Measurements from ENCODE around the gene TOM1.

The TOM1 gene

GRCh38 chr22:35306350-35306967 is 6.8 kb downstream of the TOM1 start:
- H3K4me3 ChIP-seq: no peak overlapping the region
- no peak for DNase-seq (ENCODE audit: low spot score)
- TF ChIP-seq, protein P1, sequence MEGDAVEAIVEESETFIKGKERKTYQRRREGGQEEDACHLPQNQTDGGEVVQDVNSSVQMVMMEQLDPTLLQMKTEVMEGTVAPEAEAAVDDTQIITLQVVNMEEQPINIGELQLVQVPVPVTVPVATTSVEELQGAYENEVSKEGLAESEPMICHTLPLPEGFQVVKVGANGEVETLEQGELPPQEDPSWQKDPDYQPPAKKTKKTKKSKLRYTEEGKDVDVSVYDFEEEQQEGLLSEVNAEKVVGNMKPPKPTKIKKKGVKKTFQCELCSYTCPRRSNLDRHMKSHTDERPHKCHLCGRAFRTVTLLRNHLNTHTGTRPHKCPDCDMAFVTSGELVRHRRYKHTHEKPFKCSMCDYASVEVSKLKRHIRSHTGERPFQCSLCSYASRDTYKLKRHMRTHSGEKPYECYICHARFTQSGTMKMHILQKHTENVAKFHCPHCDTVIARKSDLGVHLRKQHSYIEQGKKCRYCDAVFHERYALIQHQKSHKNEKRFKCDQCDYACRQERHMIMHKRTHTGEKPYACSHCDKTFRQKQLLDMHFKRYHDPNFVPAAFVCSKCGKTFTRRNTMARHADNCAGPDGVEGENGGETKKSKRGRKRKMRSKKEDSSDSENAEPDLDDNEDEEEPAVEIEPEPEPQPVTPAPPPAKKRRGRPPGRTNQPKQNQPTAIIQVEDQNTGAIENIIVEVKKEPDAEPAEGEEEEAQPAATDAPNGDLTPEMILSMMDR (IDR thresholded peaks at IDR 0.05): no peak
- H3K27ac ChIP-seq: no peak overlapping the region

DNA sequence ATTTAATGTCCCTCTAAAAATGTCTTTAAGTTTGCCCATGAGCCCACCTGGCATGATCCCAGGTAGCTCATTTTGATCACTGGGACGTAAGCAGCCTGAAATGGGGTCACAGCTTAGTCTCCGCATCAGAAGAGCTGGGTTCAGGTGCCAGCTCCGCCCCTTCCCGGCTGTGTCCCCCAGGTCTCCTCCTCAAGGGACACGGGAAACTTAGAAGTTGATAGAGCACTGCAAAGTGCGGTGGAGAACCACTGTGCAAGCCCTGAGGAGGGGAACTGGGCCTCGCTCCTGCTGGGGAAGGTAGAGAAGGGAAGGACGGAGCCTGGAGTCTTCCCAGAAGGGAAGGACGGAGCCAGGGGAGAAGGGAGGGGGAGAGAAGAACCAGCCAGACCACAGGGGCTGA is 7.7 kb downstream of the TOM1 start:
- DNase-seq (ENCODE audit: low spot score): no peak
- Histone ChIP-seq H3K4me3 (no peak overlapping the region), H3K27ac (no peak overlapping the region)
- TF ChIP-seq, protein P1 (IDR thresholded peaks at IDR 0.05): no peak

GRCh38 chr22:35307892-35308291 is 8.2 kb downstream of the TOM1 start:
- H3K27ac ChIP-seq: no peak overlapping the region
- TF ChIP-seq, protein P1 (IDR thresholded peaks at IDR 0.05): no peak
- no peak overlapping the region for H3K4me3 ChIP-seq
- no peak for DNase-seq (ENCODE audit: low spot score)

DNA sequence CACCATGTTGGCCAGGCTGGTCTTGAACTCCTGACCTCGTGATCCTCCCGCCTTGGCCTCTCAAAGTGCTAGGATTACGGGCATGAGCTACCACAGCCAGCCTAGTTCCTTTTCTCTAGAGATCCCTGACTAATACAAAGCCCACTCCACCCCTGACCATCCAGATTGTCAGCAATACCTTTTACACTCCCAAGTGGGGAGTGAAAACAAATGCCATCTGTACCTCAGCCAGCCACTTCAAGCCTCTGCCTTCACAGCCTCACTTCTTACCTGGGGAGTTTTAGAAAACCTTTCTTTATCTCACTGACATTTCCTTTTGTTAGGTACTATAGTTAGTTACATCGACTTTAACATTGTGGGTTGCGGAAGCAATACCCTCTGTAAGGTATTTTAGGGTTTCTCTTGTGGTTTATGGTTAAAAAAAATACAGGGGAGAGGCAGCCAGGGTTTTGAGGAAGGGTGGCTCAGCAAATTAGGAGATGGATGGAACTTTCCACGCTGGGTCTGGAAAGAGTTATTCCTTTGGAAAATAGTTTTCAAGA is 8.9 kb downstream of the TOM1 start:
- TF ChIP-seq, protein P1 (IDR thresholded peaks at IDR 0.05): no peak
- Histone ChIP-seq H3K27ac (no peak overlapping the region), H3K4me3 (no peak overlapping the region)
- no peak for DNase-seq (ENCODE audit: low spot score)

GRCh38 chr22:35310556-35311550 is 11.2 kb downstream of the TOM1 start:
- Histone ChIP-seq H3K4me3 (no peak overlapping the region), H3K27ac (no peak overlapping the region)
- TF ChIP-seq, protein P1 (IDR thresholded peaks at IDR 0.05): no peak
- DNase-seq (ENCODE audit: low spot score): peak; percentile 59

DNA sequence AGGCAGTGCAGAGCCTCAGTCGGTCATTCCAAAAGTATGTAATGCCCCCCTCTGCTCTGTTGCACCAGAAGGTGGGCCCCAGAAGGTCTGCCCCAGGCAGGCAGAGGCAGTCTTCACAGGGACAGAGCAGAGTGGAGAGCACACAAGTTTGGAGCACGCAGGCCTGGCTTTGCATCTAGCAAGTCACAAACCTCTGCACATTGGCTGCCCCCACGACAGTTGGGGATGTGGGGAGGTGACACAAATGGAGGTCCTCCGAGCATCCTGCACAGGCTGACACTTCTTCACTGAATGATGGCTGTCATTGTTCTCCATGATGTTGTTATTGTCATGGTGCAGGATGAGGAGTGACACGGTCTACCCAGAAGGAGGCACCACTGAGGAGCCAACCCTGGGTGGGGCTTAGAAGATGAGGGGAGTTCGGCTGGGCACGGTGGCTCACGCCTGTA is 11.9 kb downstream of the TOM1 start:
- TF ChIP-seq, protein P1 (IDR thresholded peaks at IDR 0.05): no peak
- no peak overlapping the region for H3K27ac ChIP-seq
- DNase-seq (ENCODE audit: low spot score): peak; percentile 53
- H3K4me3 ChIP-seq: no peak overlapping the region

Data from coronary artery (tissue), 2 donors.